ENCODE results near the gene TSHZ2.

TSHZ2 gene

GRCh38 chr20:52996130-52996529, 24.0 kb downstream of the TSHZ2 start:
- Mint-ChIP-seq H3K4me1 (peaks cover 18% of the 10 kb centered on the region), H3K9me3 (no peaks in the 10 kb centered on the region), H3K4me3 (no peak overlapping the region)

GRCh38 chr20:52996658-52997057, 24.5 kb downstream of the TSHZ2 start:
- H3K9me3 Mint-ChIP-seq, result no peaks in the 10 kb centered on the region
- peaks cover 8% of the 10 kb centered on the region for H3K36me3 Mint-ChIP-seq (ENCODE audit: low read depth)
- no peak overlapping the region for H3K4me3 Mint-ChIP-seq

More at GRCh38 chr20:52996130-52996529, 24.0 kb downstream of the TSHZ2 start:
- Mint-ChIP-seq H3K36me3 (ENCODE audit: low read depth) (peaks cover 8% of the 10 kb centered on the region), H3K27me3 (ENCODE audit: low read depth) (peaks cover 3% of the 10 kb centered on the region), H3K27ac (peak overlapping the region in 2 of 3 experiments; percentile 40 to 68)
- TF ChIP-seq CTCF (IDR thresholded peaks at IDR 0.05; ENCODE audit: unreplicated experiment in 3 of 3), result no peak

GRCh38 chr20:52998268-52998667, 26.1 kb downstream of the TSHZ2 start:
- Mint-ChIP-seq H3K27ac (no peak overlapping the region), H3K36me3 (ENCODE audit: low read depth) (peaks cover 8% of the 10 kb centered on the region)

More at GRCh38 chr20:52996658-52997057, 24.5 kb downstream of the TSHZ2 start:
- Mint-ChIP-seq H3K27me3 (ENCODE audit: low read depth) (peaks cover 3% of the 10 kb centered on the region), H3K27ac (peak overlapping the region in 2 of 3 experiments; percentile 40 to 68), H3K4me1 (peaks cover 23% of the 10 kb centered on the region)
- TF ChIP-seq CTCF (IDR thresholded peaks at IDR 0.05; ENCODE audit: unreplicated experiment in 3 of 3), result no peak

GRCh38 chr20:52999040-52999439, 26.9 kb downstream of the TSHZ2 start:
- Mint-ChIP-seq H3K27me3 (ENCODE audit: low read depth) (peaks cover 3% of the 10 kb centered on the region), H3K27ac (no peak overlapping the region), H3K36me3 (ENCODE audit: low read depth) (peaks cover 4% of the 10 kb centered on the region), H3K9me3 (no peaks in the 10 kb centered on the region), H3K4me3 (no peak overlapping the region), H3K4me1 (peaks cover 42% of the 10 kb centered on the region)
- TF ChIP-seq CTCF (IDR thresholded peaks at IDR 0.05; ENCODE audit: unreplicated experiment in 3 of 3), result no peak

More at GRCh38 chr20:52998268-52998667, 26.1 kb downstream of the TSHZ2 start:
- Mint-ChIP-seq H3K4me1 (peaks cover 34% of the 10 kb centered on the region), H3K9me3 (no peaks in the 10 kb centered on the region), H3K4me3 (no peak overlapping the region), H3K27me3 (ENCODE audit: low read depth) (peaks cover 3% of the 10 kb centered on the region)
- TF ChIP-seq CTCF (IDR thresholded peaks at IDR 0.05; ENCODE audit: unreplicated experiment in 3 of 3), result no peak

GRCh38 chr20:53001498-53002301, 29.5 kb downstream of the TSHZ2 start:
- H3K9me3 Mint-ChIP-seq, result no peaks in the 10 kb centered on the region
- no peak for TF ChIP-seq CTCF (IDR thresholded peaks at IDR 0.05; ENCODE audit: unreplicated experiment in 3 of 3)
- H3K4me1 Mint-ChIP-seq, result peaks cover 51% of the 10 kb centered on the region
- peaks cover 3% of the 10 kb centered on the region for H3K27me3 Mint-ChIP-seq (ENCODE audit: low read depth)
- H3K36me3 Mint-ChIP-seq (ENCODE audit: low read depth), result peaks cover 3% of the 10 kb centered on the region
- H3K4me3 Mint-ChIP-seq, result peak overlapping the region; percentile 29 to 63 (median 58)
- H3K27ac Mint-ChIP-seq, result peak overlapping the region; percentile 86 to 94 (median 91)
